Endothelial cell of umbilical vein (primary cell): ENCODE results near the gene ZC3H12A. TPM values are rescaled to one million over a fixed set of nuclear protein-coding genes. Genes with fewer than 3 reads are reported as not detected.

Source experiments
- BruUV-seq: library from RNA; stranded (reverse); fragments of 400-500 nt; replicated peaks from 2 replicates; lab custom pipeline; 2021; lab: Mats Ljungman, UMichigan
- CTCF ChIA-PET: fragments of 300-600, 350-600 bp; sonication (Branson Sonifier 250); formaldehyde crosslinking; loops from one replicate; lab custom pipeline; 2021; ENCODE audit warnings: antibody characterized with exemption, inconsistent platforms; lab: Charles Lee
- POLR2A ChIA-PET: fragments of 300-600, 350-600 bp; sonication (Branson Sonifier 250); formaldehyde crosslinking; loops from one replicate; lab custom pipeline; 2021; ENCODE audit warnings: antibody characterized with exemption, inconsistent platforms; lab: Charles Lee
- DNase-seq: peaks from one replicate; pipeline ENCODE4 v3.0.0-alpha.2; 2011; ENCODE audit warnings: low read depth, low spot score
- FAIRE-seq: peaks from 2 replicates; lab custom pipeline; 2011; peaks lifted over from hg19 to GRCh38; lab: Jason Lieb, UNC
- H2AFZ ChIP-seq: 2 replicates; pipeline ENCODE4 v1.6.0; 2012; ENCODE audit warnings: low read depth, low read length, control low read depth, inconsistent platforms
- H3K27ac ChIP-seq: 2 replicates; pipeline ENCODE4 v1.5.1; 2011; ENCODE audit warnings: low read depth, mild to moderate bottlenecking, control low read depth, low read length, moderate library complexity; ENCODE audit not compliant: insufficient read depth
- H3K27me3 ChIP-seq, 2 experiments: 2 replicates each; pipeline versions ENCODE4 v1.6.0 to v1.6.1; 2011; ENCODE audit warnings: low read length in 2 of 2, mixed read lengths in 1 of 2; ENCODE audit not compliant: control insufficient read depth in 2 of 2, insufficient read depth in 2 of 2
- H3K36me3 ChIP-seq, 2 experiments: 2 replicates in 1 of 2; 3 replicates in 1 of 2; pipeline ENCODE4 v1.5.1; 2011; ENCODE audit warnings: low read length in 2 of 2, mild to moderate bottlenecking in 1 of 2, moderate library complexity in 1 of 2; ENCODE audit not compliant: control insufficient read depth in 2 of 2, insufficient read depth in 2 of 2; ENCODE audit errors: extremely low read depth in 1 of 2
- H3K4me1 ChIP-seq: 3 replicates; pipeline ENCODE4 v1.5.1; 2011; ENCODE audit warnings: mild to moderate bottlenecking, low read length; ENCODE audit not compliant: control insufficient read depth, insufficient read depth; ENCODE audit errors: extremely low read depth
- H3K4me2 ChIP-seq: 2 replicates; pipeline ENCODE4 v1.6.1; 2011; ENCODE audit warnings: low read length, control low read depth, mixed read lengths; ENCODE audit not compliant: insufficient read depth
- H3K4me3 ChIP-seq, 3 experiments: fragments of 200-600 bp in 1 of 3; sonication (generic), shearing (Covaris generic) in 1 of 3; replicated peaks in 1 of 3; 2 replicates each; pipeline ENCODE4 v1.5.1; 2011 to 2016; ENCODE audit warnings: control low read depth in 3 of 3, low read length in 3 of 3, mild to moderate bottlenecking in 2 of 3, inconsistent platforms in 1 of 3, low read depth in 1 of 3, moderate library complexity in 1 of 3; ENCODE audit not compliant: insufficient read depth in 1 of 3
- H3K79me2 ChIP-seq: 2 replicates; pipeline ENCODE4 v1.6.0; 2012; ENCODE audit warnings: low read length, inconsistent platforms; ENCODE audit not compliant: control insufficient read depth, insufficient read depth
- H3K9ac ChIP-seq: replicated peaks from 2 replicates; pipeline ENCODE3; 2011; ENCODE audit warnings: low read length, control low read depth; ENCODE audit not compliant: insufficient read depth; ENCODE audit errors: extremely low read depth
- H3K9me1 ChIP-seq: replicated peaks from 3 replicates; pipeline ENCODE4 v1.6.0; 2011; ENCODE audit warnings: mild to moderate bottlenecking, low read length; ENCODE audit not compliant: control insufficient read depth, insufficient read depth; ENCODE audit errors: extremely low read depth
- H3K9me3 ChIP-seq: replicated peaks from 2 replicates; pipeline ENCODE4 v1.5.1; 2012; ENCODE audit warnings: low read length, inconsistent platforms; ENCODE audit not compliant: control insufficient read depth, insufficient read depth
- H4K20me1 ChIP-seq: replicated peaks from 2 replicates; pipeline ENCODE3; 2011; ENCODE audit warnings: mild to moderate bottlenecking, low read length; ENCODE audit not compliant: control insufficient read depth, insufficient read depth; ENCODE audit errors: extremely low read depth
- EZH2 ChIP-seq: IDR thresholded peaks from 2 replicates; pipeline ENCODE4 v1.6.1; 2012; ENCODE audit warnings: borderline replicate concordance, low read depth, mild to moderate bottlenecking, moderate library complexity, low read length, inconsistent platforms; ENCODE audit not compliant: severe bottlenecking
- FOS ChIP-seq: IDR thresholded peaks from 2 replicates; pipeline ENCODE4 v1.6.1; 2011; ENCODE audit warnings: mild to moderate bottlenecking, low read length, moderate library complexity, borderline replicate concordance; ENCODE audit not compliant: insufficient read depth
- GATA2 ChIP-seq: IDR thresholded peaks from 2 replicates; pipeline ENCODE4 v1.7.0; 2011; ENCODE audit warnings: low read depth, mild to moderate bottlenecking, moderate library complexity, mixed read lengths, low read length; ENCODE audit not compliant: insufficient read length, insufficient read depth
- JUN ChIP-seq: IDR thresholded peaks from 2 replicates; pipeline ENCODE4 v1.6.1; 2011; ENCODE audit warnings: borderline replicate concordance, low read depth; ENCODE audit not compliant: insufficient read length, insufficient read depth
- MAX ChIP-seq: IDR thresholded peaks from 2 replicates; pipeline ENCODE4 v1.6.1; 2011; ENCODE audit not compliant: insufficient read depth, insufficient read length
- MYC ChIP-seq: IDR thresholded peaks from one replicate; pipeline ENCODE4 v1.6.1; 2011; ENCODE audit warnings: mild to moderate bottlenecking, low read depth, low read length
- POLR2A ChIP-seq: IDR thresholded peaks from 2 replicates; pipeline ENCODE4 v1.6.1; 2012; ENCODE audit warnings: low read depth, mild to moderate bottlenecking, control low read depth, low read length
- POLR2AphosphoS5 ChIP-seq: IDR thresholded peaks from 2 replicates; pipeline ENCODE4 v1.6.1; 2012; ENCODE audit warnings: low read depth, mild to moderate bottlenecking, control low read depth, low read length, moderate library complexity; ENCODE audit not compliant: insufficient read depth
- dilution Hi-C: fragments of 300-500 bp; cut with MboI; formaldehyde crosslinking; loops from one replicate; pipeline ENCODE4 v1.15.0; 2019; ENCODE audit warnings: low sequenced_read_pairs; ENCODE audit not compliant: extremely low pct_ligation_motif_present
- intact Hi-C: fragments of 100-400 bp; cut with micrococcal nuclease; formaldehyde crosslinking; loops from one replicate; pipeline ENCODE4 v1.10.0; 2022
- polyA plus RNA-seq, 4 experiments: library from polyadenylated mRNA; depleted of rRNA in 3 of 4; stranded (reverse) in 3 of 4; unstranded in 1 of 4; fragments of >200 nt; gene quantifications; 2 replicates each; pipeline versions ENCODE4 v1.2.1 to v1.2.3, GENCODE V29; 2011 to 2012; ENCODE audit warnings: missing spikeins in 1 of 4
- total RNA-seq: library from RNA; stranded (reverse); gene quantifications from 2 replicates; pipeline ENCODE4 v1.2.3, GENCODE V29; 2021
- TF ChIP-seq, protein P1 (sequence below), 2 donors: IDR thresholded peaks; 1 replicate in 1 of 2; 2 replicates in 1 of 2; pipeline ENCODE4 v1.5.1; 2011; ENCODE audit warnings: low read length in 2 of 2, mild to moderate bottlenecking in 2 of 2, moderate library complexity in 2 of 2, control low read depth in 1 of 2, inconsistent platforms in 1 of 2, low read depth in 1 of 2; ENCODE audit not compliant: insufficient read depth in 1 of 2; ENCODE audit errors: extremely low read depth in 1 of 2

ZC3H12A gene
- total and polyA plus RNA-seq, 2 donors (not counting 3 experiments of a cell fraction or from before 2014, with no cell fraction given), result 6.3 to 9.4 TPM

DNA sequence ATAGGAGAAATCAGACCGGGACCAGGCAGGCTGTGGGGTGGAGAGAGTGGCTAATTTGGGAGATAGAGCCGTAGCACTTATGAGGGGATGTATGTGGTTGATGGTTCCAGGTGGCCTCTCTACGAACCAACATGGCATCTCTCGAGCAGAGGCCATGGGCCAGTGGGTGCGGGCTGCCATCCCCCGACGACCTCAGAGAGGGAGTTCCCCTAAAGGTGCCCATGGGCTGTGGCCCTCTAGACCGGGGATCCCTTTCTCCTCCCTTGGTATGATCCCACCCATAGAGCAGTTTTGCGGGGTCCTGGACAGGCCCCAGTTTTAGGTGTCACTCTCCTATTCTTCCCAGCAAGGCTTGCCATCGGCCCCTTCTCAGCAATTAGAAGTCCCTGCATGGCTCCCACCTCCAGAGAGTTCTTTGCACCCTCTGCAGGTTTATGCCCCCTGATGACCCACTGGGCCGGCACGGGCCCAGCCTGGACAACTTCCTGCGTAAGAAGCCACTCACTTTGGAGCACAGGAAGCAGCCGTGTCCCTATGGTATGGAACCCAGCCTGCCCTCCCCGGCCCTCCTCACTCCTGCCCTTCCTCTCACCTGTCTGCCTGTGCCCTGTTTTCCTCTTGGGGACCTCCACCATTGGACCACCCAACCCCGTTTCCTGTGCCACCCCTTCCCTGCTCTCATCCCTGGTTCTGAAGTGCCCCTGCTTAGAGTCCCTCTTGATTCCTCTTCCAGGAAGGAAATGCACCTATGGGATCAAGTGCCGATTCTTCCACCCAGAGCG, 7.8 kb downstream of the ZC3H12A start:
- Histone ChIP-seq H3K4me1 (peaks cover 33% of the 10 kb centered on the region), H3K9me1 (no peaks in the 10 kb centered on the region), H3K27me3 (no peaks in the 10 kb centered on the region), H3K36me3 (peaks cover 13 to 36% of the 10 kb centered on the region in 2 experiments), H3K4me2 (no peak overlapping the region), H3K27ac (no peak overlapping the region), H3K4me3 (no peak overlapping the region), H3K9me3 (no peaks in the 10 kb centered on the region), H3K9ac (no peak overlapping the region), H3K79me2 (peaks cover 36% of the 10 kb centered on the region), H4K20me1 (no peaks in the 10 kb centered on the region), H2AFZ (no peak overlapping the region)
- no TSS peak for BruUV-seq
- ChIA-PET CTCF (interaction anchor here (0.8 kb wide), 1 partner anchor 27 kb away, joined by 3 read pairs; no protein-coding TSS in a partner anchor), POLR2A (no interaction called here)
- intact Hi-C loops, result no loop called here
- DNase-seq (no peak), FAIRE-seq (no peak)
- TF ChIP-seq MAX (no peak), JUN (no peak), MYC (no peak), GATA2 (no peak), FOS (no peak), EZH2 (no peak), POLR2A (no peak), POLR2AphosphoS5 (no peak)
- TF ChIP-seq, protein P1, sequence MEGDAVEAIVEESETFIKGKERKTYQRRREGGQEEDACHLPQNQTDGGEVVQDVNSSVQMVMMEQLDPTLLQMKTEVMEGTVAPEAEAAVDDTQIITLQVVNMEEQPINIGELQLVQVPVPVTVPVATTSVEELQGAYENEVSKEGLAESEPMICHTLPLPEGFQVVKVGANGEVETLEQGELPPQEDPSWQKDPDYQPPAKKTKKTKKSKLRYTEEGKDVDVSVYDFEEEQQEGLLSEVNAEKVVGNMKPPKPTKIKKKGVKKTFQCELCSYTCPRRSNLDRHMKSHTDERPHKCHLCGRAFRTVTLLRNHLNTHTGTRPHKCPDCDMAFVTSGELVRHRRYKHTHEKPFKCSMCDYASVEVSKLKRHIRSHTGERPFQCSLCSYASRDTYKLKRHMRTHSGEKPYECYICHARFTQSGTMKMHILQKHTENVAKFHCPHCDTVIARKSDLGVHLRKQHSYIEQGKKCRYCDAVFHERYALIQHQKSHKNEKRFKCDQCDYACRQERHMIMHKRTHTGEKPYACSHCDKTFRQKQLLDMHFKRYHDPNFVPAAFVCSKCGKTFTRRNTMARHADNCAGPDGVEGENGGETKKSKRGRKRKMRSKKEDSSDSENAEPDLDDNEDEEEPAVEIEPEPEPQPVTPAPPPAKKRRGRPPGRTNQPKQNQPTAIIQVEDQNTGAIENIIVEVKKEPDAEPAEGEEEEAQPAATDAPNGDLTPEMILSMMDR (IDR thresholded peaks at IDR 0.05; ENCODE audit: extremely low read depth in 1 of 2, insufficient read depth in 1 of 2, low read depth in 1 of 2, low read length in 2 of 2), result no peak
- dilution Hi-C loops, result no loop called here
